ENCODE measurements around the gene ATP13A3. TPM values are rescaled to one million over a fixed set of nuclear protein-coding genes. Genes with fewer than 3 reads are reported as not detected.

Gene ATP13A3
- total RNA-seq, 1 experiment from 2014 or later = 121 TPM

DNA sequence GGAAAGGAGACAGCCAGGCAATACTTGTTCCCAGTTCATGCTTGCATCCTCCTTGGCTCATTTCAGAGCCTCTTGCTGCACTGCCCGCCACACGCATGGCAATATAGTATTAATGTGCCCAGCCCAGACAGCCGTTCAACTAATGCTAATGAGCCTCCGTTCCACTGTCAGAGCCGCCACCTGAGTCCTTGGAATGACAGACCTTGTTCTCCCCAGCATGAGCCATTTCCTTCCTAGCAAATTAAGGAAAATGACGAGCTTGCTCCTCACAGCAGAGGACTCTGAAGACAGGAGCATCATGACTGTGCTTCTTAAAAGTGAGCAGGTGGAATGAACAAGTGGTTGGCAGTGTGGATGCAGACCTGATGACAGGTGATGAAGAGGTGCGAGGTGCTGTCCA is 106.5 kb downstream of the ATP13A3 start:
- BruUV-seq (replicated peaks) = no TSS peak
- no peaks in the 10 kb centered on the region for H3K9me3 ChIP-seq (ENCODE audit: low read depth, low read length, poor library complexity, severe bottlenecking)
- intact Hi-C loops (cut with micrococcal nuclease; ENCODE audit: unreplicated experiment) = no loop called here
- H3K4me1 ChIP-seq (ENCODE audit: insufficient read depth, low read length, poor library complexity, severe bottlenecking) = peaks cover 12% of the 10 kb centered on the region
- no peak overlapping the region for H3K27ac ChIP-seq (ENCODE audit: low read depth, low read length, poor library complexity, severe bottlenecking)
- CTCF ChIA-PET = no interaction called here
- no peak for DNase-seq (ENCODE audit: low spot score)
- TF ChIP-seq EZH2 (IDR thresholded peaks at IDR 0.05; ENCODE audit: borderline replicate concordance, low read depth, low read length, poor library complexity, severe bottlenecking) = no peak
- TF ChIP-seq, protein P1, sequence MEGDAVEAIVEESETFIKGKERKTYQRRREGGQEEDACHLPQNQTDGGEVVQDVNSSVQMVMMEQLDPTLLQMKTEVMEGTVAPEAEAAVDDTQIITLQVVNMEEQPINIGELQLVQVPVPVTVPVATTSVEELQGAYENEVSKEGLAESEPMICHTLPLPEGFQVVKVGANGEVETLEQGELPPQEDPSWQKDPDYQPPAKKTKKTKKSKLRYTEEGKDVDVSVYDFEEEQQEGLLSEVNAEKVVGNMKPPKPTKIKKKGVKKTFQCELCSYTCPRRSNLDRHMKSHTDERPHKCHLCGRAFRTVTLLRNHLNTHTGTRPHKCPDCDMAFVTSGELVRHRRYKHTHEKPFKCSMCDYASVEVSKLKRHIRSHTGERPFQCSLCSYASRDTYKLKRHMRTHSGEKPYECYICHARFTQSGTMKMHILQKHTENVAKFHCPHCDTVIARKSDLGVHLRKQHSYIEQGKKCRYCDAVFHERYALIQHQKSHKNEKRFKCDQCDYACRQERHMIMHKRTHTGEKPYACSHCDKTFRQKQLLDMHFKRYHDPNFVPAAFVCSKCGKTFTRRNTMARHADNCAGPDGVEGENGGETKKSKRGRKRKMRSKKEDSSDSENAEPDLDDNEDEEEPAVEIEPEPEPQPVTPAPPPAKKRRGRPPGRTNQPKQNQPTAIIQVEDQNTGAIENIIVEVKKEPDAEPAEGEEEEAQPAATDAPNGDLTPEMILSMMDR (conservative IDR thresholded peaks at IDR 0.05; ENCODE audit: low read depth, low read length) = no peak
- no peak overlapping the region for H3K4me3 ChIP-seq (ENCODE audit: low read depth, low read length, poor library complexity, severe bottlenecking)
- no peaks in the 10 kb centered on the region for H3K36me3 ChIP-seq (ENCODE audit: insufficient read depth, low read length, poor library complexity, severe bottlenecking)
- POLR2A ChIA-PET (ENCODE audit: low non-redundant PET) = no interaction called here
- no peaks in the 10 kb centered on the region for H3K27me3 ChIP-seq (replicated peaks; ENCODE audit: insufficient read depth, low read depth, low read length, poor library complexity)

DNA sequence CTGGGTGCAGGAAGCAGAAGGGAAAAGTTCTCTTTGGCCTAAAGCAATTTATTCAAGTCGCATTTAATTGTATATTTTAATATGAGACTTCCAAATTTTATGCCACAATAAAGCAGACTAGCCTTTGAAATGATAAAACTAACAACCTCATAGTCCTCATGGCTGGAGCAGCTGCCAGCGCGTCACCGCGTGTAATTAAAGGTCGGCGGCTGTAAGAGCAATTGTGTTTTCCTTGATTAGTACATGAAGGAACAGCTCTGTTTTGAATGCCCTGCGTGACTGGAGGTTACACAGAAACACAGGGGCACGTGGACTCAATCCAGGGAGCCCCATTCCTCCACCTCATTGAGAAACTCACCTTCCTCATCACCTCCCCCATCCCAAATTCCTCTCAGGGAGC is 107.2 kb downstream of the ATP13A3 start:
- ChIA-PET POLR2A (ENCODE audit: low non-redundant PET) (no interaction called here), CTCF (no interaction called here)
- Histone ChIP-seq H3K4me1 (ENCODE audit: insufficient read depth, low read length, poor library complexity, severe bottlenecking) (peaks cover 12% of the 10 kb centered on the region), H3K9me3 (ENCODE audit: low read depth, low read length, poor library complexity, severe bottlenecking) (no peaks in the 10 kb centered on the region), H3K27me3 (replicated peaks; ENCODE audit: insufficient read depth, low read depth, low read length, poor library complexity) (no peaks in the 10 kb centered on the region), H3K36me3 (ENCODE audit: insufficient read depth, low read length, poor library complexity, severe bottlenecking) (no peaks in the 10 kb centered on the region), H3K27ac (ENCODE audit: low read depth, low read length, poor library complexity, severe bottlenecking) (no peak overlapping the region), H3K4me3 (ENCODE audit: low read depth, low read length, poor library complexity, severe bottlenecking) (no peak overlapping the region)
- TF ChIP-seq EZH2 (IDR thresholded peaks at IDR 0.05; ENCODE audit: borderline replicate concordance, low read depth, low read length, poor library complexity, severe bottlenecking) = no peak
- TF ChIP-seq, protein P1 (conservative IDR thresholded peaks at IDR 0.05; ENCODE audit: low read depth, low read length) = no peak
- no peak for DNase-seq (ENCODE audit: low spot score)
- intact Hi-C loops (cut with micrococcal nuclease; ENCODE audit: unreplicated experiment) = no loop called here
- no TSS peak for BruUV-seq (replicated peaks)

DNA sequence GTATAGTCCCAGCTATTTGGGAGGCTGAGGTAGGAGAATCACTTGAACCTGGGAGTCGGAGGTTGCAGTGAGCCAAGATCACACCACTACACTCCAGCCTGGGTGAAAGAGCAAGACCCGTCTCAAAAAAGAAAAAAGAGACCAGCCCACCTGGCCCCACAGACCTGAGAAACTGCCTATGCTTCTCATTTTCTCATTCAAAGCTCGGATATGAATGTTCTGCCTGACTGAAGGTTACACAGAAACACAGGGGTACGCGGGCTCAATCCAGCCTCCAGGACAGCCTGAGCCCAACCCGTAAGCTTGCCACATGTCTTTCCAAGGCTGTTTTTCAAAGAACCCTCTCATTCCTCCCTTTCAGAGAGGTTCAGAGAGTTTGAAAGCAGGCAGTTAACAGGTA is 107.6 kb downstream of the ATP13A3 start:
- no peaks in the 10 kb centered on the region for H3K36me3 ChIP-seq (ENCODE audit: insufficient read depth, low read length, poor library complexity, severe bottlenecking)
- intact Hi-C loops (cut with micrococcal nuclease; ENCODE audit: unreplicated experiment) = no loop called here
- H3K9me3 ChIP-seq (ENCODE audit: low read depth, low read length, poor library complexity, severe bottlenecking) = no peaks in the 10 kb centered on the region
- no TSS peak for BruUV-seq (replicated peaks)
- TF ChIP-seq, protein P1 (conservative IDR thresholded peaks at IDR 0.05; ENCODE audit: low read depth, low read length) = no peak
- TF ChIP-seq EZH2 (IDR thresholded peaks at IDR 0.05; ENCODE audit: borderline replicate concordance, low read depth, low read length, poor library complexity, severe bottlenecking) = no peak
- peaks cover 12% of the 10 kb centered on the region for H3K4me1 ChIP-seq (ENCODE audit: insufficient read depth, low read length, poor library complexity, severe bottlenecking)
- ChIA-PET POLR2A (ENCODE audit: low non-redundant PET) (no interaction called here), CTCF (no interaction called here)
- no peak for DNase-seq (ENCODE audit: low spot score)
- H3K4me3 ChIP-seq (ENCODE audit: low read depth, low read length, poor library complexity, severe bottlenecking) = no peak overlapping the region
- H3K27me3 ChIP-seq (replicated peaks; ENCODE audit: insufficient read depth, low read depth, low read length, poor library complexity) = no peaks in the 10 kb centered on the region
- no peak overlapping the region for H3K27ac ChIP-seq (ENCODE audit: low read depth, low read length, poor library complexity, severe bottlenecking)
